Measurements from ENCODE around the gene CELF2.
A peak's percentile ranks its signal among the peaks of the same experiment; 100 is the strongest.

The CELF2 gene

GRCh38 chr10:11294831-11295450 lies 277.3 kb downstream of the CELF2 start:
- TF ChIP-seq CTCF (IDR thresholded peaks at IDR 0.05) = no peak
- Mint-ChIP-seq H3K9me3 (no peaks in the 10 kb centered on the region), H3K27ac (no peak overlapping the region), H3K27me3 (ENCODE audit: low read depth, poor library complexity) (peaks cover 12% of the 10 kb centered on the region), H3K4me3 (no peak overlapping the region), H3K4me1 (peaks cover 46% of the 10 kb centered on the region), H3K36me3 (ENCODE audit: low read depth) (no peaks in the 10 kb centered on the region)
- no peak for DNase-seq

GRCh38 chr10:11295492-11295891 lies 277.8 kb downstream of the CELF2 start:
- peaks cover 44% of the 10 kb centered on the region for H3K4me1 Mint-ChIP-seq
- no peak overlapping the region for H3K4me3 Mint-ChIP-seq
- no peak for TF ChIP-seq CTCF (IDR thresholded peaks at IDR 0.05)
- H3K36me3 Mint-ChIP-seq (ENCODE audit: low read depth) = no peaks in the 10 kb centered on the region
- peaks cover 7% of the 10 kb centered on the region for H3K27me3 Mint-ChIP-seq (ENCODE audit: low read depth, poor library complexity)
- no peaks in the 10 kb centered on the region for H3K9me3 Mint-ChIP-seq
- no peak overlapping the region for H3K27ac Mint-ChIP-seq
- DNase-seq = no peak

GRCh38 chr10:11297136-11297535 lies 279.5 kb downstream of the CELF2 start:
- TF ChIP-seq CTCF (IDR thresholded peaks at IDR 0.05) = no peak
- Mint-ChIP-seq H3K4me3 (no peak overlapping the region), H3K27me3 (ENCODE audit: low read depth, poor library complexity) (peaks cover 6% of the 10 kb centered on the region), H3K27ac (peak overlapping the region; percentile 30), H3K9me3 (no peaks in the 10 kb centered on the region), H3K4me1 (peaks cover 47% of the 10 kb centered on the region), H3K36me3 (ENCODE audit: low read depth) (peaks cover 2% of the 10 kb centered on the region)
- DNase-seq = no peak

GRCh38 chr10:11298116-11298515 lies 280.4 kb downstream of the CELF2 start:
- no peak overlapping the region for H3K4me3 Mint-ChIP-seq
- peak overlapping the region; percentile 50 for H3K27ac Mint-ChIP-seq
- H3K4me1 Mint-ChIP-seq = peaks cover 57% of the 10 kb centered on the region
- H3K27me3 Mint-ChIP-seq (ENCODE audit: low read depth, poor library complexity) = no peaks in the 10 kb centered on the region
- H3K36me3 Mint-ChIP-seq (ENCODE audit: low read depth) = peaks cover 4% of the 10 kb centered on the region
- no peak for DNase-seq
- no peaks in the 10 kb centered on the region for H3K9me3 Mint-ChIP-seq
- TF ChIP-seq CTCF (IDR thresholded peaks at IDR 0.05) = no peak

GRCh38 chr10:11299125-11299524 lies 281.5 kb downstream of the CELF2 start:
- H3K4me3 Mint-ChIP-seq = no peak overlapping the region
- peaks cover 13% of the 10 kb centered on the region for H3K36me3 Mint-ChIP-seq (ENCODE audit: low read depth)
- peak; percentile 8 for DNase-seq
- TF ChIP-seq CTCF (IDR thresholded peaks at IDR 0.05) = no peak
- H3K27me3 Mint-ChIP-seq (ENCODE audit: low read depth, poor library complexity) = no peaks in the 10 kb centered on the region
- peaks cover 5% of the 10 kb centered on the region for H3K9me3 Mint-ChIP-seq
- no peak overlapping the region for H3K27ac Mint-ChIP-seq
- peaks cover 62% of the 10 kb centered on the region for H3K4me1 Mint-ChIP-seq

- H3K4me3 Mint-ChIP-seq = no peak overlapping the region
- peaks cover 17% of the 10 kb centered on the region for H3K36me3 Mint-ChIP-seq (ENCODE audit: low read depth)
- no peaks in the 10 kb centered on the region for H3K27me3 Mint-ChIP-seq (ENCODE audit: low read depth, poor library complexity)
- no peak for TF ChIP-seq CTCF (IDR thresholded peaks at IDR 0.05)
- H3K4me1 Mint-ChIP-seq = peaks cover 62% of the 10 kb centered on the region
- no peak for DNase-seq
- peak overlapping the region; percentile 36 for H3K27ac Mint-ChIP-seq
- peaks cover 10% of the 10 kb centered on the region for H3K9me3 Mint-ChIP-seq
Observed at GRCh38 chr10:11300026-11300425, 282.4 kb downstream of the CELF2 start.
